Suprapubic skin (tissue), 3 donors: ENCODE results near the gene BNIP2.

Experiments
- POLR2AphosphoS5 ChIP-seq, 3 donors: sonication (generic); formaldehyde crosslinking; IDR thresholded peaks; one replicate each; pipeline ENCODE4 v1.6.1; 2017; ENCODE audit warnings: antibody characterized with exemption in 3 of 3
- TF ChIP-seq, protein P1 (sequence below), 2 donors: fragments of 200-600 bp in 1 of 2; fragments of 450-650 bp in 1 of 2; sonication (generic) in 1 of 2; IDR thresholded peaks; one replicate each; pipeline ENCODE4 v1.5.1; 2016 to 2019; ENCODE audit warnings: antibody characterized with exemption in 2 of 2, mild to moderate bottlenecking in 1 of 2, moderate library complexity in 1 of 2

DNA sequence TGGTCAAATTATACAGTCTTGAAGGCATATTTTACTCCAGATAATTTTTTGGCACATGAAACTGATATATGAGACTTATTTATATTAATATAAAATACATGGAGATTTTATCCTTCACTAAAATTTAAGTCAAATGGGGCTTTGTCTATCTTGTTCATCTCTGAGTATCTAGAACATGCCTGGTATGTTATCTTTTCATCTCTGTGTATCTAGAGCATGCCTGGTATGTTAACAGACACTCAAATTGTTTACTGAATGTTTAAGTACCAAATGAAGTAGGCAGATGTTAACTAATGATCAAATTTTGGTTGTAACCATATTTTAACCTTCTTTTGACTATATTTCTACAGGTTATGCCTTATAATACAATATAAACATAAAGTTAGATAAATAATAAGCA is 39.5 kb downstream of the BNIP2 start:
- TF ChIP-seq, protein P1, sequence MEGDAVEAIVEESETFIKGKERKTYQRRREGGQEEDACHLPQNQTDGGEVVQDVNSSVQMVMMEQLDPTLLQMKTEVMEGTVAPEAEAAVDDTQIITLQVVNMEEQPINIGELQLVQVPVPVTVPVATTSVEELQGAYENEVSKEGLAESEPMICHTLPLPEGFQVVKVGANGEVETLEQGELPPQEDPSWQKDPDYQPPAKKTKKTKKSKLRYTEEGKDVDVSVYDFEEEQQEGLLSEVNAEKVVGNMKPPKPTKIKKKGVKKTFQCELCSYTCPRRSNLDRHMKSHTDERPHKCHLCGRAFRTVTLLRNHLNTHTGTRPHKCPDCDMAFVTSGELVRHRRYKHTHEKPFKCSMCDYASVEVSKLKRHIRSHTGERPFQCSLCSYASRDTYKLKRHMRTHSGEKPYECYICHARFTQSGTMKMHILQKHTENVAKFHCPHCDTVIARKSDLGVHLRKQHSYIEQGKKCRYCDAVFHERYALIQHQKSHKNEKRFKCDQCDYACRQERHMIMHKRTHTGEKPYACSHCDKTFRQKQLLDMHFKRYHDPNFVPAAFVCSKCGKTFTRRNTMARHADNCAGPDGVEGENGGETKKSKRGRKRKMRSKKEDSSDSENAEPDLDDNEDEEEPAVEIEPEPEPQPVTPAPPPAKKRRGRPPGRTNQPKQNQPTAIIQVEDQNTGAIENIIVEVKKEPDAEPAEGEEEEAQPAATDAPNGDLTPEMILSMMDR (IDR thresholded peaks at IDR 0.05): no peak
- no peak for TF ChIP-seq POLR2AphosphoS5 (IDR thresholded peaks at IDR 0.05)
